HG03196 (cell line): ENCODE results near the gene KCND1.
A peak's percentile ranks its signal among the peaks of the same experiment; 100 is the strongest.
"Not testable (repeated sequence)": the region's sequence is repeated elsewhere in the genome, so short reads cannot be mapped to it uniquely, and the experiment has no call there.

Experiments
- ATAC-seq: cut with Tn5 transposase; IDR thresholded peaks from one replicate; pipeline ENCODE4 v1.9.1; 2021; ENCODE audit not compliant: unreplicated experiment

Gene KCND1

DNA sequence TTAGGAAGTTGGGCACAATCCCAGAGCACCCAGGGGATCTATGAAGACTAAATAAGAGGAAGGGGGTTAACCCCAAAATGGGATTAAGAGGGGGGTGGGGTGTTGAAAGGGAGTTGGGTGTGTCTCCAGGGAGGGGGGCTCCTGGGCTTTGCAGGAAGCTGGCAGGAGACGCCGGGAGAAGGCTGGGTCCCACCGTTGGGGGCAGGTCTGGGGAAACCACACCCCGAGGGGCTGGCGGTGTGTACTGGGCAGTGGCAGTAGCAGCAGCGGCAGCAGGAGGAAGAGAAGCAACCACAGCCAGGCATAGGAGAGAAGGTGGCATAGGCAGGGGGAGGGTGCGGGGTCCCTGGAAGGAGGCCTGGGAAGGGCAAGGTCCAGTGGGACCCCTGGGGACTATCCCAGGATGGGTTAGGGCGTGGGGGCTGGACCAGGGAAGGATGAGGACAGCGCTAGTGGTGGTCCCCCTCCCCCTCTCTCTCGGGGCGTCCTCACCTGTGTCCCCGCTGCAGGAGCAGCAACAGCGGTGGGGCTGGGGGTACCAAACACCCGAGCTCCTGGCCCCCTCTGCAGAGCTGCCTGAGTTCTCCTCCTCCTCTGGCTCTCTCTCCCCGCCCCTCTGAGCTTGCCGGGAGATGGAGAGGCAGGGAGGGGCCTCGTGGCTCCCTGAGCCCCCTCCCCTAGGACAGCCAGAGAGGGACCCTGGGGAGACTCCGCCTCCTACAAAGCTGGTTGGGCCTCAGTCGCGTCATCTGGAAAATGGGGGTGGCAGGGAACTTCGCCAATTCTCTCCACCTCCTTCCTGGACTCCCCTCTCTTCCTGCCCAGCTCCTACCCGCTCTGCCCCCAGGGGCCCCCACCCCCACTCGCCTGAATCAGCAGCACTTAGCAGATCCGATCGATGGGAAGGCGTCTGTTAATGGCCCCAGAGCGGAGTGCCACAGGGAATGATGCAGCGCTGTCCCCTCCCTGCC lies at the start of gene KCND1:
Gene KCND1 (minus strand): TSS at position 596 of the 971 bp plus-strand sequence. CDS start 1,573 bp downstream, outside the sequence.
- no peak for ATAC-seq

DNA sequence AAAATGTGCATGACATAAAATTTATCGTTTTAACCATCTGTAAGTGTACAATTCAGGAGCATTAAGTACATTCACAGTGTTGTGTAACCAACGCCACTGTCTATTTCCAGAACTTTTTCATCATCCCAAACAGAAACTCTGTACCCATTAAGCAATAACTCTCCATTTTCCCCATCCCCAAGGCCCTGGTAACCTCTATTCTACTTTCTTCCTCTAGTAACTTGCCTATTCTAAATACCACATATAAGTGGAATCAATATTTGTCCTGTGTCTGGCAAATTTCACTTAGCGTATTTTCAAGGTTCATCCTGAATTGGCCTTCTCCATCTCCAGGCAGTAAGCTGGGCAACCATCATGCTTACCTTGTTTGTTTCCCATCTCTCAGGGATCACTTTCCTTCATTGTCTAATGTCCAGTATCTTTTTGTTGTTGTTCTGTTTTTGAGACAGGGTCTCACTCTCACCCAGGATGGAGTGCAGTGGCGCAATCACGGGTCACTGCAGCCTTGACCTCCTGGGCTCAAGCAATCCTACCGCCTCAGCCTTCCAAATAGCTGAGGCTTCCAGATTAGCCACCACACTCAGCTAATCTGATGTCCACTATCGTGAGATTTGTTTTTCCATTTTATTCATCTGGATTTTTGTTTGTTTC lies 48.1 kb upstream of the KCND1 start:
- ATAC-seq = no peak

DNA sequence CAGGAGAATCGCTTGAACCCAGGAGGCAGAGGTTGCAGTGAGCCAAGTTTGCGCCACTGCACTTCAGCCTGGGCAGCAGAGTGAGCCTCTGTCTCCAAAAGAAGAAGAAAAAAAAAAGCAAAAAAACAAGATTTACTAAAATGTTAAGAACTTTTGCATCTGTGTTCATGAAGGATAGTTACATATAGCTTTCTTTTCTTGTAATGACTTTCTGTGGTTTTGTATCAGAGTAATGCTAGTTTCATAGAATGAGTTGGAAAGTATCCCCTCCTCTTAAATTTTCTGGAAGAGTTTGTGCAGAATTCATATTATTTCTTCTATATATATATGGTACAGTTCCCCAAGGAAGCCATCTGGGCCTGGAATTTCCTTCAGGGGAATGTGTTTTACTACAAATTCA lies 47.4 kb upstream of the KCND1 start:
- ATAC-seq = no peak

DNA sequence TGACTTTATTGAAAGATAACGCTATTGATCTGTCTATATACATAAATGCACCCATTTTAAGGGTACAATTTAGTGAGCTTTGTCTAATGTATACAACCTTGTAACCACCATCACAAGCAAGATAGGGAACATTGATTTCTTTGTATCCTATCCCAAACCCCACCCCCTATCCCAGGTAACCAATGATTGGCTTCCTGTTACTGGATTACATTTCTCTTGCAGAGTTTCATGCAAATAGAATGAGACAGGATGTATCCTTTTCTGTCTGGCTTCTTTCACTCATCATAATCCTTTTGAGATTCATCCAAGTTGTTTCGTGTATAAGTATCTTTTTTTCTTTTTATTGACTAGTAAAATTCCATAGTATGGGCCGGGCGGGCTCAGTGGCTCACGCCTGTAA lies 32.1 kb upstream of the KCND1 start:
- no peak for ATAC-seq

DNA sequence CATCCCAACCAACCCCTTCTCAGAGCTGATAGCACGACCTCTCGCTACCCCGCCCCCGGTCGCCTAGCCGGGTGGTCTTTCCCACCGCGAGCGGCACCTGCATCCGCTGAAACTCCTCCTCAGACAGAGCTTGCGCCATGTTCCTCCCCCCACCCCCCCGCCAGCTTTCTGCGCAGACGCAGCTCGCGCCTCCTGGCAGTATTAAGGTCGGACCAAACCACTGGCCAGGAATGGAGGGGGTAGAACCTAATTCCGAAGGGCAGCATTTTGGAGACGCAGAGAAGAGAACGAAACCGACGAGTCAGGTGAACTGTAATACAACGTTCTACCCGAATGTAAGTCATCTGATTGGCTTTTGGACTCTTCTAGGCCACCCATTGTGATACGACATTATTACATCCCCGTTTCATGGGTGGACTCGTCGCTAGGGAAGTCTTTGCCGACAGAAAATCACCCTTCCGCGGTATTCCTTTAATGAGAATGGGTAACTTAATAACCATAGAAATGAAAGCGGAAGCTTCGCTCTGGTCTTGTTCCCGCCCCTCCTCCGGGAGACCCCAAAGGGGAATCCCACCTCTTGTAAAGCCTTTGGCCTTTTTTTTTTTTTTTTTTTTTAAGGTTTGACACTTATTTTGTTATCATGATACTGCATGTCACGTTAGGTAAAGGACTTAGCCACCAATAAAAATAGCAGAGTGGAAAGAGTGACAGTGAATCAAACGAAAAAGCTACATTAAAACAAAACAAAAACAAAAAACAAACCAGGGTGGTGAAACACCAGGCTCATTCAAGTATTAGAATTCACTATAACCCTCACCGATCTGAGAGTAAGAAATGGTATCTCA lies 30.7 kb upstream of the KCND1 start, which contains the start of gene GRIPAP1:
Gene GRIPAP1 (minus strand): TSS at position 174 of the 845 bp plus-strand sequence. CDS start 35 bp downstream, at position 139.
- peak; percentile 78 for ATAC-seq

DNA sequence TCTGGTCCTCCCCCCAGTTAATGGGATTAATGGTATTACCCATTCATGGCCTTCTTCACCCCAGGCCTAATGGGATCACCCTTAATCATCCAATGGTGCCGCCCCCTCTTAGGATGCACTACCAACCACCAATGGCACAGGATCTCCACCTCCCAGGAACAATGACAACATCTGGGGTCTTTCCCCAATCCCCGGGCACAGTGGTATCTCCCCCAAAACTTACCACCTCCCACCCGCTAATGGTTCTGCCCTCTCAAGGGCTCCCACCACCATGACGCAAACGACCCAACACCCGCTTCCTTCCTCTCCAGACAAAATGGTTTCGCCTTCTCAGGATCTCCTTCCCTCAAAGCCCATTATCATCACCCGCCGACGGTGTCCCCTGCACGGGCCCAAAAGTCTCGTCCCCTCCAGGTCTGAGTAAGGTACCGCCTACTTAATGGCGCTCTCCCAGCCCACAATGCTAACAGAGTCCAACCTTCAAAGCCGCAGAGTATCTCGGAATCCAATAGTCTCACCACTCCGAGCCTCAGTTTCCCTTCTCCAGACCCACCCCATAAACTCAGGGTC lies 30.0 kb upstream of the KCND1 start:
- peak; percentile 30 for ATAC-seq

DNA sequence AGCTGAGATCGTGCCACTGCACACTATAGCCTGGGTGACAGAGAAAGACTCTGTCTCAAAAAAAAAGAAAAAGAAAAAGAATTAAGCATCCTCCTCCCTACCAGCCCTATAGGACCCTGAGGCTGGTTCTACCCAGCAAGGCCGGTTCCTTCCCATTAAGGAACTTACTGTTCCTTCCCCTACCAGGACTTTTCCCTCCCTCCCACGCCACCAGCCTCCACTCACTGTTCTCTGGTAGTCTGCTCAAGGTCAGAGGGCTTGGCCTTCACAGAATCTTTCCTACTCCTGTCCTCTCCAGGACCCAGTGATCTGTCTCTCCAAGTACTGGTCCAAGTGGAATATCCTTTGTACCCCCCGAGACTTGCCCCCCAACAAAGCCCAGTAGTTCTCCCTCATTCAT lies 29.0 kb upstream of the KCND1 start:
- ATAC-seq = no peak

DNA sequence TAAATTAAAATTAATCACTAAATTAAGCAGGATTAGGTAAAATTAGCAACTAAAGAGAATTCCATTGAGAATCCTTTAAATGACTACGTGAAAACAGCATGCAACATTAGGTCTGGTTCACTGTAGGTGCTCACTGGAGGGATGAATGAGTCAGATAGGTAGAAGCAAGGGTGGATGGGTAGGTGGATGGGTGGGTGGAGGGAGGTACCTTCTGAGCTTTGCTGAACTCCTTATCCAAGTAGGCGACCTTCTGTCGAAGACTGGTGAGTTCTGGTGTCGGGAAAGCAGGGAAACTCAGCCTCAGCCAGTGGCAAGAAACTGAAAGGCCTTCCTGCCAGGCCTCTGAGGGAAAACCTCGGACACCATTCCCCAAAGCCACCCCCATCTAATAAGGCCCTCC lies 27.4 kb upstream of the KCND1 start:
- ATAC-seq = no peak

DNA sequence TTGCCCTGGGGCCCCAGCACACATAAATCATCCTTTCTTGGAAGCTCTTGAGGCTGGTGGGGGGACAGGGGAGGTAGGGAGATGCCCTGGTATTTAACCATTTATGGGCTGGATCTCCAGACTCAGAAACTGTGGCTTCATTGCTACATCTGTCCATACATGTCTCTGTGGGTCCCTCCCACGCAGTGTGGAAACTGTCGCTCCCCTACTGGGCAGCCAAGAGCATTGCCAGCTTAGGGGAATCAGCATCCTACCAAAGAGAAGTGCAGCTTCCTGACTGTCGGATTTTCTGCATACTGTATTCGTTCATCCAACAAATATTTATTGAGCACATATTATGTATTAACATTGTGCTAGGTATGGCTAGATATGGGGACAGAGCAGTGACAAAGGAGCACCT lies 26.7 kb upstream of the KCND1 start:
- no peak for ATAC-seq

DNA sequence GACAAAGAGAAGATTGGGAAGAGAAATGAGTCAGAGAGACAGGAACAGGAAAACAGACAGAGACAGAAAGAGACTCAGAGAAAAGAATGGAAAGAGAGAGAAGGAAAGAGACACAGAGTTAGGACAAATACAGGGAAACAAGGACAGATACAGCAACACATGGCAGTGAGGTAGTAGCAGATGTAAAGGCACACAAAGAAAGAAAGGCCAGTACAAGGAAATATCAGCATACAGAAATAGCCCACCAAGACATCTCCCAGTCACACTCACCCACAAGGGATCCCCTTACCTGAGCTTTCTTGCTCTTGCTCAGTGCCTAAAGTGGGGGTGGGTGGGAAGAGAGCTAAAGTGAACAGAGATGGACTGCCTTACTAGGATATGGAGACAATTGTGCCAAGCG lies 26.2 kb upstream of the KCND1 start:
- no peak for ATAC-seq

DNA sequence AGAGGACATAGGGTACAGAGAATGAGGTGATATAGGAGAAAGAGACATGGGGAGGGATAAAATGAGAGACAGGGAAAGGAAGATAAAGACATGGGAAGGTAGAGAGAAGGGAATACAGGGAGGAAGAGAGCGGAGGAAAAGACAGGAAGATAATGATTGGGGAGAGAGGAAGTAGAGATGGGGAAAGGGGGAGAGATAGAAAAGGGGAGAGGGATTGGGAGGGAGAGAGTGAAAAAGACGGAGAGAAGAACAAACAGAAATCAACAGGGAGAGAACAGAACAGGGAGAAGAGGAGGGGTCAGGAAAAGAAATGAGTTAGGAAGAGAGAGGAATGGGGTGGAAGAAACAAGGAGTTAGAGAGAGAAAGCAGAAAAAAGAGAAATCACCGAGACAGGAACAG lies 25.8 kb upstream of the KCND1 start:
- no peak for ATAC-seq

DNA sequence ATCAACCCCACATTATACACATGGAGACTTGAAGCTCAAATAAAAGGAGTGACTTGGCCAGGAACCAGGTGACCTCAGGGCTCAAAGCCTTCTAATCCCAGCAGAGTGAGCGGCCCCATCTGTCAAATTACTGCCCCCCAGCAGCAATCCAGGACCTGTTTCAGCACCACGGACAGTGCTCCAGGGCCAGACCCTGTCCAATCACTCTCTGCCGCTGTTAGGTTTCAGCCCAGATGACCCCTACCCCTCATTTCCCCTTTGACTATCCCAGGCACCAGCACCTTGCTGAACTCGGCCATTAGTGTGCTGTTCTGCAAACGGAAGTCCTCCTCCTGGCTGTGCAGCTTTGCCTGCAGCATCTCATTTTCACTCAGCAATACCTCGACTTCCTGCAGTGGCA lies 25.3 kb upstream of the KCND1 start:
- ATAC-seq = no peak

DNA sequence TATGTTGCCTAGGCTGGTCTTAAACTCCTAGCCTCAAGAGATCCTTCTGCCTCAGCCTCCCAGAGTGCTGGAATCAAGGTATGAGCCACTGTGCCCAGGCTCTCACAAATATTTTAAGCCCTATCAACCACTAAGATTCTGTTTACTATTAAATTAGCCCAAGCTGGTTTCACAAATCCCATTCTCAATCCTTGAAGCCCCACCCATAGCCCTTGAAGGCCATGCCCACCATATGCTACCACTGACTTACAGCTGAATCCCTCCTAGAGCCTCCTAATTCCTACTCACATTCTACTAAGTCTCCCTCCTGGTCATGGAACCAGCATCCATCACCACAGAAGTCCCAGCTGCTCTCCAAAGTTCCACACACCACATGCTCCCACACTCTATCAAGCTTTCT lies 20.7 kb upstream of the KCND1 start:
- ATAC-seq = no peak

DNA sequence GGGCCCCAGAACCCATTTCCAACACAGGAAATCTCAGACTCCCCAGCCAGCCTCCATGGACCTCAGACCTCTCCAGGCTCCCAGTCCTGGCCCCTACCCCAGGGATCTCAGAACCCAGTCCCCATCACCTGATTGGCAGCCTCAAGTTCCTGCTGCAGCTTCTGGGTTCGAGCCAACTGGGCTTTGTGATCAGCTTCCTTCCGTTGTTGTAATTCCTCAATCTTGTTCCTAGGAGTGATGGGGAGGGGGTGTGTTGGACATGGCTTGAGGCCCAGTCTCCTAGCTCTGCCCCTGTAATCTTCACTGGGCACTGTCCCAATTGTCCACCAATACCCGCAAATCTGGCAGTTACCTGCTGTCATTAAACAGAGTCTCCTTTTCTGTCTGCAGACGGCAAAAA lies 17.8 kb upstream of the KCND1 start:
- ATAC-seq = no peak

DNA sequence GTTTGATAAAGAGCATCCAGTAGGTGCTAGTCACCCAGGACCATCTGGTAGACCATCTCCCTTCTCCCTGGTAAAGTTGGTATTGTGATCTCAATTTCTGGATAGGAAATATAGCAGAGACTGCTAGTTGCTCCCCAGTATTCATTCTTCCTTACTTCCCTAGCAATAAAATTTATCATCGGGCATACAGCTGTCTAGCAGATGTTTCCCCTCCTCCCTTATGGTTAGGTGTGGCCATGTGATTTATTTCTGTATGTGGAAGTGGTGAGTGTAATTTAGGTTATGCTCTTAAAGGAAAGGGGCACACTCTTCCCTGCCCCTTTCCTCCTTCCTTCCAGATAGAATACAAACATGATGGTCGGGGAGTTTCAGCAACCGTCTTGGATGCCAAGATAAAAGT lies 12.3 kb upstream of the KCND1 start:
- no peak for ATAC-seq

DNA sequence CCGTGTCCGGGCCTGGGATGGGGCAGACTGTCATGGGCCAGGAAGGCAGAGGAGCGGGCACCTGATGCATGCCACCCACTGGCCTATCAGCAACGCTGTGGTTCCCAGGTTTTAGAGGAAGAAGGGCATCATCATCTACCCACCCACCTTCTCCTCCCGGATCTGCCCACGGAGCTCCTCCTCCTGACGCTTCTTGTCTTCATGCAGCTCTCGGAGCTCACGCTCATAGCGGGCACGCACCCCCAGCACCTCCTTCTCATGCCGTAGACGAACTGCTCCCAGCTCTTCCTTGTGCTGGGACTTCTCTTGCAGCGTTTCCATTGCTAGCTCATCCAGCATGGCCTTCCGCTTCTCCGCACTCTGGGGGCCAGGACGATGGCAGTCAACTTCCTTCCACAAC lies 11.4 kb upstream of the KCND1 start:
- ATAC-seq = no peak

DNA sequence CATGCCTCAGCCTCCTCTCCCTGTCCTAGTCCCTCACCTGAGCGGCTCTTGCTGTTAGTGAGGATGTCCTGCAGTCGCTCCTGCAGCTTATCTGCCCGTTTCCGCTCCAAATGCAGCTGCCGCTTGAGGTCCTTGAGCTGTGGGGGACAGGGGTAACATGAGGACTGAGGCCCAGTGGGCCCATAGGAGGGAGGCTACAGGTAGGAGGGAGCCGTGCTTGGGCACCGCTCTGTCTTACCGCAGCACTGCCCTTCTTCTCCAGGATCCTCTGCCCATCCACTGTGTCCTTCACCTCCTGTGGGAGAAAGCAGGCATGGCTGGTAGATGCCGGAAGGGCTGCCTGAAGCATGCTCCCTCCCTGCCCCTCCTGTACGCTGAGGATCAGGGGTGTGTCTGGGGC lies 9.5 kb upstream of the KCND1 start:
- no peak for ATAC-seq

DNA sequence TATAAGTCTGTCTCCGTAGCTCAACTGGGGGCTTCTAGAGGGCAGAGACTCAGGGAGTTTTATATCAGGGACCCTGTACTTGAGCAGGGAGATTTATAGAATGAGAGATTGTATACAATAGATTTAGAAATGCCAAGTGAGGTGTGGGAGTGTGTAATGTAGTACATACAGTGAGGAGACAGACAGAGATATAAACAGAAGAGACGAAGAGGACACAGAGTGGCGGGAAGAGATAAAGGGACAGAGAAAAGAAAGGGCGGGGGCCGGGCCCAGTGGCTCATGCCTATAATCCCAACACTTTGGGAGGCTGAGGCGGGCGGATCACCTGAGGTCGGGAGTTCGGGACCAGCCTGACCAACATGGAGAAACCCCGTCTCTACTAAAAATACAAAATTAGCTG lies 8.7 kb upstream of the KCND1 start:
- not testable (repeated sequence) for ATAC-seq

DNA sequence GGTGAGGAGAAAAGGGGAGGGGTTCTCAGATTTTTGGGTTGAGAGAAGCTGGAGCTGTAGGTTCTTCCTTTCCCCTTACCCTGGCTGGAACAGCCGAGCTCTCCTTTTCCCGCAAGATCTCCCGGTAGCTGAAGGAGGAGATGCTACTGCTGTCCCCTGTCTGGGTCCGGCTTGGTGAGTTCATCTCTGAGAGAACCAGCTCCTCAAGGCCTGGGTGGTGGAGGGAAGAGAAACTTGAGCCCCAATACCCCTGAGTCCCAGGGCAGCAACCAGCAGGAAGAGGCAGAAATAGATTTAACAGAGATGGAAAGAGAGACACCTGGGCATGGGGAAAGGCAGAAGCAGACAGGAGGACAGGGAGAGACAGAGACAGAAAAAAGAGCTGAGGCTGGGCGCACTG lies 6.6 kb upstream of the KCND1 start:
- ATAC-seq = no peak

DNA sequence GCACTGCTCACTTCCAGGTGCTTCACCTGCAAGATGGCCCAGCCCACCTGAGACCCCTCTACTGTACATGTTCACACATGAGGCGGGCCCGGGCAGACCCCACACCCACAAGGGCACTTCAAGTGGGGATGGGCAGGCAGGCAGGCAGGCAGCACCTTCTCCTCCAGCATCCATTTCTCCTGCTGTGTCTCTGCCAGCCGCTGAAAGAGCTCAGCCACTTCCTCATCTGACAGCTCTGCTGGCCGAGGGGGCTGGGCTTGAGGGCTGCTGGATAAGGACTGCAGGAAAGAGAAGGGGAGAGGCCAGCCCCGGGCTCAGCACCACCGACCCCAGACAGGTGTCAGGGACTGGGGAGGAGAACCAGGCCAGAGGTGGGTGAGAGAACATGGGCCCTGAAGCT lies 4.4 kb upstream of the KCND1 start:
- no peak for ATAC-seq

DNA sequence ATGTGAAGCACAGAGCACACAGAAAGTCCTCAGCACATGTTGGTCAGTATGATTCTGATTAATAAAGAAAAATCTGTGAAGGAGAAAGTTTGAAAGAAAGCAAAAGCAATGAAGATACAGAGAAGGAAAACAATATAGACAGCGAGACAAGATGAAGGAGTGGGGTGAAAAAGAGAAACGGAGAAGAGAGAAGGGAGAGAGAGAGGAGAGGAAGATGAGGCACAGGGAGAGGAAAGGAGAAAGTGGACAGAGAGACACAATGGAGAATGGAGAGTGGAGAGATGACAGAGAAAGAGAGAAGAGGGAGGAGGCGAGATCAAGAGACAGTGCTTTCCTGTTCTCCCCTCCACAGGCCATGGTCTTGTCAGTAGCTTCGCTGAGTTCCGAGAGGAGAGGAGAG lies 3.9 kb upstream of the KCND1 start:
- no peak for ATAC-seq
